ENCODE measurements around the gene HDAC4.

The HDAC4 gene

DNA sequence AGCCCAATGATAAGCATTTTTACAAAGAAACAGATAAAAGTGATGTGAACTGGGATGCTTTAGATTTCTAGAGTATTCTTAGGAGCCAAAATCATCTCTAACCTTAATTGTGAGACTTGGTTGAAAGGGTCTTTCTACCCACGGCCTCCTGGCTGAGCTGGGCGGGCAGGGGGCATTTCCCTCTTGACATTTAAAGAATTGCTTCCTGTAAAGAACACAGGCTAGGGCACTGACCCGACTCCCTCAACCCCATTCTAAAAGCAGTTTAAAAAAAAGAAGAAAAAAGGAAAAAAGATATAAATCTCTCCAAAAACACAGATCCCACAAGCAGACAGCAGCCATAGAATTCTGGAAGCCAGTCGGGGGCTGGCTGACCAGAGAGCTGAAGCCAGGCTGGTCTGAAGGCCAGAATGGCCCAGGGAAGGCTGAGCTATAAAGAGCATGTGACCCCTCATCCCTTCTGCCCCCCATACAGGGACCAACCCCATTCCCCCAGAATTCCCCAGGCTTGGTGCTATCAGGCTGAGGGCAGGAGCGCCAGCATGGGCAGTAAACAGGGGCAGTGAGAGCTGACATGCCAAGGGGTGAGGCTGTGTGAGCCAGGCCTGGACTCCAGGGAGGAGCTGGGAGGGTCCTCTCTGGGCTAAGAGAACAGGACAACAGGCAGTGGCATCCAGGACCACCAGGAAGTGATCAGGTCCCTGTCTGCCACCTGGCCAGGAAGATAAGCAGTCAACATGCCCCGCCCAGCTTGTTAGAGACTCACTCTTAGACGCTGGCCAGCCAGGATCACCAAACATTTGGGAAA is 188.5 kb downstream of the HDAC4 start:
- DNase-seq: no peak

GRCh38 chr2:239211396-239212094 is 189.3 kb downstream of the HDAC4 start:
- DNase-seq: no peak

DNA sequence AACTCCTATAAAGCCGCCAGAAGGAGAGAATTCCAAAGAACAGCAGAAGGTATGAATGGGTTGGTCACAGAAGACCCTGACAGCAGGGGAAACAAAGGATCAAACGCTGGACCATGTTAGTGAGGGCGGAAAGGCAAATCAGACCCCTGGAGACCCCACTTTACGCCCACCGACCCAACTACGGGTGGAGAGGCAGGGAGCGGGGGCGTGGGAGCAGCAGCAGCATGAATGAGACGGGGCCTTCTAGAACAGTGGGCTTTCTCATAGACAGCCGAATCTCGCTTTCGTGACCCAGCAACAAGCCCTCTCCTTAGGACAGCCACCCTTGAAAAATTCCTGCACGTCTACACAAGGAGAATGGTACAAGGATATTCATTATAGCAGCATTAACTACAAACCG is 191.0 kb downstream of the HDAC4 start:
- no peak for DNase-seq

- DNase-seq: peak; percentile 43 to 71
Measured at GRCh38 chr2:239208465-239209180, 192.2 kb downstream of the HDAC4 start.

DNA sequence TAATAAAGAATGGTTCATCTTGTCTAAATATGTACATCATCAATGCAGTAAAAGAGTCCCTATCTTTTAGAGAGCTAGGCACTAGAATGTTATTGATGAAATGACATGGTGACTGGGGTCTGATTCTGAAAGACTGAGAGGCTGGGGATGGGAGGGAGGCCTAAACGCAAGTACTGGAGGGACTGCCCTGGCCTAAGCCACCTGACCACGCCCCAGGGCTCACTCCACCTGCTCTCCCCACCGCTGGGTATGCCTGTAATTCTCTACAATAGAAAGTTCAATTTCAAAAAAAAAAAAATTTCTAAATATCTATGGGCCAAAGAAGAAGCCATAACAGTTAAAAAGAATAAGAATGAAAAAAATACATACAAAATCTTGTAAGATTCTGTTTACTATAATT is 194.0 kb downstream of the HDAC4 start:
- DNase-seq: no peak

GRCh38 chr2:239206042-239206441 is 194.8 kb downstream of the HDAC4 start:
- no peak for DNase-seq

DNA sequence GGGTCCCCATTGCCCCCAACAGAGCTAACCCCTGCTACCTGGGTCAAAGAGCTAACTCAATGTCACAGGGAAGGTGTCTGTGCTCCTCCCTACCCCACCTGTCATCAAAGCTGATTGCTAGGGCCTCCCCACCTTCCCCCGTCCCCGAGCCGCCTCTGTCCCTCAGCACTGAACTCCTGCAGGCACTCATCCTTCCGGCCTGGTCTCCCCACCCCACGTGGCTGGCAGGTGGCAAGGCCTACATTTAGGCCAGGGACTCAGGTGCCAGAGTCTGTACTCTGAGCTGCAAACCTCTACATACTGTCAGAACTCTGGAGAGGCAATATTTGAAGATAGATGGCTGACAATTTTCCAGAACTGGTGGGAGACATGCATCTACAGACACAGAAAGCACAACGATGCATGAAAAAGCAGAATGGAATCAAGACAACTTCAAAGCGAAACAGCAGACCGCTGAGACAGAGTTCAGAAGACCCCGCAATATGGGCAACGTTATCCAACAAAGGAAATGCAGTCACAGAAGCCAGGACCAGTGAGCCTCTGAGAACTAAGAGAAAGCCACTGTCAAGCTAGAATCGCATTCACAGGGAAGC is 195.8 kb downstream of the HDAC4 start:
- DNase-seq: no peak

DNA sequence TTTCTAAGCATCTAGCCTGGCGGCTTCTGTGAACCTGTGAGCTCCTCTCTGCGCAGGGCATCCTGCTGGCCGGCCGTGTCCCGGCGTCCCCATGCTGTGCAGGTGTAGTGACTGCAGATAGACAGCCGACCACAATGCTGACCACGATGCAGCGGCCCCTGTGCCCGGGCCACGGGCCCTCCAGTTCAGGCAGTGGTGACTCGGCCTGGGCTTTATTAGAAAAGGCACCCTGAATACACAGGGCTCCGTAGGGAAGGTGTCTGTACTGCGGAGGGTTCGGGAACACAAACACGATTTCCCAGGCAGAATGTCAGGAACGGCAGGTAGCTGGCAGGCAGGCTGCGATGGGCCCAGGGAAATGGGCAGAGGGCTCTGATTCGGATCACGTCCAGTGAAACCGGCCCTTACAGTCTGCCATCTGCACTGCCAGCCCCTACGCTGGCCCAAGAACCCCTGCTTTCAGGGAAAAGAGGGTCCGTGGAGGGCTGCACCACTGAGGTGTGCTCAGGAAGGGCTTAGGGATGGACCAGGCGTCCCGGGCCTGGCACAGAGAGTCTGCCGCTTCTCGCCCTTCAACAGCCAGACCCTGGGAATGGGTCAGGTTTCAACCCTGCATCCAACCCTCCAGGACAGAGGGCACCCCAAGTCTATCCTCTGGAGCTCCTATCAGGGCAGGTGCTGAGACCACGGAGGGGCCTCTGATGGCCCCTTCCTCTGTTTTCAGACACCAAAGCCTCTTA is 196.5 kb downstream of the HDAC4 start:
- DNase-seq: no peak

GRCh38 chr2:239203443-239204135 is 197.2 kb downstream of the HDAC4 start:
- no peak for DNase-seq

DNA sequence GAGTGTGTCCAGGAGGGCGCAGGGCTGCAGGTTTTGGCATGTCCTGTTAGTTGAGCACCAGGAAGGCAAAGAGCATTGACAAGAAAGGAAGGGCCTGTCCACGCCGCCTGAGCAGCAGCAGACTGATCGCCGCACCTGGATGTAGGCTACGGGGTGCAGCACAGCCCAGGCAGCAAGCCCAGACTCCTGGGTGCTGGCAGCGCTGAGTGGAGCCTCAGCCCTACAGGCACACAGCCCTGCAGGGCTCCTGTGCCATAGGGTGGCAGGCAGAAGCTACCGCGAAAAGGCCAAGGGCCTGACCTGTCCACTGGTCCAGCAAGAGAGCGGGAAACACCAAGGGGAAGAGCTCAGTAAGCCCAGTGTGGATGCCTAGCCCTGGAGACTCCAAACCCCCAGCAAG is 198.0 kb downstream of the HDAC4 start:
- DNase-seq: no peak

DNA sequence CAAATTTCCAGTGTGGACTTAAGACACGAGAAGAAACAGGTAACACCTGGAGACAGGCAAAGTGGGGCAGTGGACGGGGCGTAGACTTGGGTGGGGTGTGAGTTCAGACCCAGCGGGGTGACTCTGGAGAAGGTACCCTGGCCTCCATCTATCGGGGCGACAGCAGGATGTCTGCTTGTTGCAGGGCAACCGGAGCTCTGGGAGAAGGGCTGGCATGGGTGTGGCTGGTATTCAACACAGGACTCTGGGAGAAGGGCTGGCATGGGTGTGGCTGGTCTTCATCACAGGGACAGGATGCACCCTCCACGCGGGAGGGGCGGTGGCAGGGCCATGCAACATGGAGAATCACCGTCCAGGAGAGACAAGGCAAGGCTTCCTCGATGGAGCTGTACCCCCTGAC is 198.5 kb downstream of the HDAC4 start:
- no peak for DNase-seq

GRCh38 chr2:239201884-239202283 is 198.9 kb downstream of the HDAC4 start:
- DNase-seq: no peak

DNA sequence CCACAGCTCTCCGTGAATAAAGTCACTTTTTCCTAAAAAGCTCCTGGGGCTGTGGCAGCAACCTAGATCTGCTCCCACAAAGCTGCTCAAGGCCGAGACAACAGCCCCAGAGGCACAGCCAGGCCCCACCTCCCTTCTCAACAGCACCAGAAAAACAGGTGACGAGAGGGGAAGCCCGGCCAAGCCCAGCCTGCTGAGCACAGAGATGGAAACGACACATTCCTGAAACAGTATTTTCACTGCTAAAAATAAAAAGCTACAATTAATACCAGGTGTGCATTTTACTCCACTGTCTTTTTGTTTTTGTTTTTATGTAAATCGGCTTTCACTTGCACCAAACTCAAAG is 199.3 kb downstream of the HDAC4 start:
- no peak for DNase-seq

DNA sequence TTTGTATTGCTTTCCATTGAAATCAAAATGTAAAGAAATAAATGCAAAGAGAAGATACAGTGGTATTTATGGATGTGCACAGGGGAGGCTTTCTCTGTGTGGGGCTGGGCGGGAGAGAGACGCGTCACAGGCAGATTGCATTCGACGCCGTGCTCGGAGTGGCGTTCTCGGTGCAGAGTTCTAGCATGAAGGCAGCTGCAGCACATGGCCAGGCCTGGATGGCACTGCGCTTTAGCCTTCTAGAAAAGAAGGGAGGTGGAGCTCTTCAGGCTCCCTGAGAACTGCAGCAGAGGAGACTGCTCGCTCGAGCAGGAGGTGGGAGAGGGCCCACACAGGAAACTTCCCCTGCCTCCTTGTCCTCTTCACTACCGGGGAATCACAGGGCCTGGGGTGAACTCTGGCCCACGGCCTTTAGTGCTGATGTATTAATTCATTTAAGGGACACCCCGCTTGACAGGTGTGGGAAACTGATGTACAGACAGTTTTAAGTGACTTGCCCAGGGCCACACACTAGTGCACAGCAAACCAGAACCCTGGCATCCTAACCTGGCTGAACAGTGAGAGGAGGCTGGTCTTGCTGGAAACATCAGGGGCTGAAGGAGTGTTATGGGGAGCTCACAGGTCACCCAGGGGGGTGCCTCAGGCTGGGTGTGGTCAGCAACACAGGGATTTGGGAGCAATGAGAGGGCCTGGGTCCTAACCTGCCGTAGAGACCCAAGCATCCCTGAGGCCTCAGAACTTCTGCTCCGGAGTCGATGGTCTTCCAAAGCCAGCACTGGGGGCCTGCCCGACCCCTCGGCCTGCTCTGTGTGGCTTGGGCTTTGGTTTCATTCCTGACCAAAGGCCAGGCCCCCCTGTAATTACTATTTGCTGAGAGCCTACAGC is 199.9 kb downstream of the HDAC4 start:
- no peak for DNase-seq

DNA sequence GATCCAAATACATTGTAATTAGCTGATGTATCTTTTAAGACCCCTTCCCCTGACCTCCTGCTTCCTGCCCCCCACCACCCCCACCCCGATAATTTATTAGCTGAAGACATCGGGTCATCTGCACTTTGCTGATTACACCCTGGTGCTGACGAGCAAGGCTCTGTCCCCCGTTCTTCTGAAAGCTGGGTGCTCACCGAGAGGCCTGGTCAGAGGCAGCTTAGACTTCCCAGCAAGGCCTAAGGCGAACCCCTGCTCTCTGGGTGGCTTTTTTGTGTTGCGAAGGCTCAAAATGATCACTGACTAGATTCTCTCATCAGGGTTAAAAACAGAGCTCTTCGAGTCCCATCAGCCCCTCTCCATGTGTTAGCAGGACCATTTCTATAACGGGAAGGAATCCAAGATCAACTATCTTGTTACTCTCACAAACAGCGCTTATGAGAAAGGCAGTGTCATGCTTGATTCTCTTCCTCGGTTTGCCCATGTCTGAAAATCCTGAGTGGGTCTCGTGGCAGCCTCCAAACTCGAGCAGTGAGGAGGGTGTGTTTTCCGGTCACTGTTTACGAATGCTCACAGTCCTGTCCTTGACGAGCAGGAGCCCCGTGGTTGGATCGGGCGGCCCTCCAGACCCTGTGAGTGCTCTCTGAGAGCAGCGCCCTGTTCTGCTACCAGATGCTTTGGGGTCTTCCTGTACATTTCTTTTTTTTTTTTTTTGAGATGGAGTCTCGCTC is 201.6 kb downstream of the HDAC4 start:
- DNase-seq: no peak

- no peak for DNase-seq
Measured at GRCh38 chr2:239198221-239198620, 202.6 kb downstream of the HDAC4 start.

- no peak for DNase-seq
Measured at GRCh38 chr2:239197146-239197545, 203.7 kb downstream of the HDAC4 start.

GRCh38 chr2:239196474-239197021 is 204.3 kb downstream of the HDAC4 start:
- DNase-seq: no peak

DNA sequence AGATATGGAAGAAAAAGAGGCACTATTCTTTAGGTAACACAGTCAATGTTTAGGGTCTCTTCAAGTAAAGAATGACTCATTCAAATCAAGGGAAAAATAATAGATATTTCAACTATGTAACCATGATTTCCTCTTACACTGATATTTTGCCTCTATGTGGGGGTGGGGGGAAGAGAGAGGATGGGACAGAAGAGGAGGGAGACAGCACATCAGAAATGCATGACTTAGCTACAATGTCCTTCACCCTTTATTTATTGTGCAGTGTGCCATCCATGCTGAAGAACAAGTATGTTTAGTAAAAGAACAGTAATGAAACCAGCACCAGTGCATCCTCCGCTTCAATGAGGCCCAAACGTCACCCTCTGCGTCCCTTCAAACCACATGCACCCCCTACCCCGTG is 204.8 kb downstream of the HDAC4 start:
- no peak for DNase-seq

DNA sequence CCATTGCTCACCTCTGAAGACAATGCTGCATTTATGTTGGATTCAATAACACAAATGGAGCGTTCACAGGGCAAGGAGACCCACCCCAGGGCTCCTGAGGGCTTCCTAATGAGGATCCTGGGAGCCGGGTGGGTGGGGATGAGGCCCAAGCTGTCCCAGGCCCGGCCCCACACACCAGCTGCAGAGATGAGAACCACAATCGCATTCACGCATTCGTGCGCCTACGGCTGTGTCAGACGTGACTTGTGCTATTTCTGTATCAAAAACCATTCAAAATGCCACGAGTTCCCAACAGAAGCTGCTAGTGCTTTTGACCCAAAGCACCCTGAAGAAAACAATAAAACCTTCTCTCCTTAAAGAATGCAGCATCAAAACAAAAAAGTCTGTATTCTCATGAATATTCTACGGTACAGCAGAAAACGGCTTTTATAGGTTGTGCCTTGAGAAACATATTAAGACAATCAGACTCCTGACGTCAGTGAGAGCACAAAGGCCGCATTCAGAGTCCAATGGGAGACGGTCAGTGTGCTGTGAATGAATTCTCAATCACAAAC is 205.4 kb downstream of the HDAC4 start:
- no peak for DNase-seq

Data from NCI-H2081 (cell line).